Measurements from ENCODE around the gene ALOX12.
"Not testable (repeated sequence)": the region's sequence is repeated elsewhere in the genome, so short reads cannot be mapped to it uniquely, and the experiment has no call there.

Gene ALOX12

GRCh38 chr17:7045492-7046126, 49.8 kb downstream of the ALOX12 start:
- peak; percentile 66 for DNase-seq (ENCODE audit: low spot score)

- DNase-seq (ENCODE audit: low spot score): no peak
Observed at GRCh38 chr17:7046127-7046724, 50.4 kb downstream of the ALOX12 start.

GRCh38 chr17:7046725-7047397, 51.0 kb downstream of the ALOX12 start:
- DNase-seq (ENCODE audit: low spot score): not testable (repeated sequence)

- no peak for DNase-seq (ENCODE audit: low spot score)
Observed at GRCh38 chr17:7047566-7047965, 51.7 kb downstream of the ALOX12 start.

- DNase-seq (ENCODE audit: low spot score): no peak
Observed at GRCh38 chr17:7048968-7049367, 53.1 kb downstream of the ALOX12 start.

GRCh38 chr17:7050583-7050982, 54.7 kb downstream of the ALOX12 start:
- DNase-seq (ENCODE audit: low spot score): not testable (repeated sequence)

GRCh38 chr17:7056386-7056785, 60.5 kb downstream of the ALOX12 start:
- DNase-seq (ENCODE audit: low spot score): no peak

GRCh38 chr17:7058831-7059447, 63.1 kb downstream of the ALOX12 start:
- DNase-seq (ENCODE audit: low spot score): no peak

Small RNA genes within 50 kb of the gene (small RNA-seq; reads per million reads assigned to genes)
- 0 to 0.03 reads per million in 2 experiments for gene AC120057.1

Data from SK-N-DZ (cell line).